SU-DHL-6 (cell line): ENCODE measurements around the gene ARL13B.

Source experiments
- H2AFZ ChIP-seq: fragments of 200-600 bp; sonication (generic); 2 replicates; pipeline ENCODE4 v1.6.1; 2014; ENCODE audit warnings: low read depth, mild to moderate bottlenecking, moderate library complexity, mixed read lengths, antibody characterized with exemption, low read length; ENCODE audit not compliant: severe bottlenecking
- H3F3A ChIP-seq: fragments of 200-600 bp; shearing (Covaris generic); 2 replicates; pipeline ENCODE4 v1.6.0; 2016; ENCODE audit warnings: antibody characterized with exemption, mild to moderate bottlenecking; ENCODE audit not compliant: insufficient read depth
- H3K27ac ChIP-seq: fragments of 200-600 bp; sonication (generic); 2 replicates; pipeline ENCODE4 v1.5.1; 2016; ENCODE audit warnings: low read depth, mild to moderate bottlenecking, low read length, moderate library complexity, mixed read lengths
- H3K27me3 ChIP-seq: fragments of 200-600 bp; sonication (generic), shearing (Covaris generic); 2 replicates; pipeline ENCODE4 v1.6.0; 2014; ENCODE audit warnings: mild to moderate bottlenecking, low read length
- H3K36me3 ChIP-seq: fragments of 200-600 bp; sonication (generic); 2 replicates; pipeline ENCODE4 v1.6.1; 2014; ENCODE audit warnings: mild to moderate bottlenecking, low read length, mixed read lengths
- H3K4me2 ChIP-seq: fragments of 300-600, 200-600 bp; shearing (Covaris generic), sonication (generic); 2 replicates; pipeline ENCODE4 v1.6.0; 2014; ENCODE audit warnings: low read length, low read depth, mild to moderate bottlenecking; ENCODE audit not compliant: poor library complexity, severe bottlenecking
- H3K4me3 ChIP-seq: fragments of 200-600 bp; sonication (generic); 2 replicates; pipeline ENCODE4 v1.5.1; 2014; ENCODE audit warnings: antibody characterized with exemption, low read length, mild to moderate bottlenecking, mixed read lengths; ENCODE audit not compliant: insufficient read depth, poor library complexity, severe bottlenecking
- H3K79me2 ChIP-seq: fragments of 200-600 bp; sonication (generic); 2 replicates; pipeline ENCODE4 v1.6.1; 2014; ENCODE audit warnings: mild to moderate bottlenecking, low read length, moderate library complexity; ENCODE audit not compliant: insufficient read depth
- H3K9ac ChIP-seq: fragments of 200-600 bp; sonication (generic); 2 replicates; pipeline ENCODE4 v1.7.0; 2014; ENCODE audit warnings: mild to moderate bottlenecking, low read length
- H3K9me2 ChIP-seq: fragments of 200-600 bp; sonication (generic); replicated peaks from 2 replicates; pipeline ENCODE4 v1.6.1; 2014; ENCODE audit warnings: low read length; ENCODE audit not compliant: insufficient read depth
- H3K9me3 ChIP-seq: fragments of 200-600 bp; sonication (generic); 2 replicates; pipeline ENCODE4 v1.6.1; 2014; ENCODE audit warnings: low read length, mixed read lengths; ENCODE audit not compliant: insufficient read depth
- H4K20me1 ChIP-seq: fragments of 200-600 bp; sonication (generic); 2 replicates; pipeline ENCODE4 v1.6.1; 2014; ENCODE audit warnings: low read depth, mild to moderate bottlenecking, antibody characterized with exemption, low read length, moderate library complexity, mixed read lengths
- CTCF ChIP-seq: fragments of 200-600 bp; sonication (generic); IDR thresholded peaks from one replicate; pipeline ENCODE4 v1.5.1; 2017; ENCODE audit warnings: antibody characterized with exemption, mild to moderate bottlenecking, low read length, moderate library complexity; ENCODE audit not compliant: insufficient read depth, poor library complexity, severe bottlenecking
- EZH2phosphoT487 ChIP-seq: fragments of 200-600 bp; sonication (generic), shearing (Covaris generic); conservative IDR thresholded peaks from 2 replicates; pipeline ENCODE4 v1.6.1; 2018; ENCODE audit warnings: mild to moderate bottlenecking, antibody characterized with exemption, low read length, moderate library complexity, mixed read lengths

The ARL13B gene

GRCh38 chr3:94011233-94011711 is 31.3 kb downstream of the ARL13B start:
- H3K27ac ChIP-seq = no peak overlapping the region
- no peak overlapping the region for H2AFZ ChIP-seq
- no peaks in the 10 kb centered on the region for H3F3A ChIP-seq

GRCh38 chr3:94012185-94012584 is 32.2 kb downstream of the ARL13B start:
- H3K27me3 ChIP-seq = no peaks in the 10 kb centered on the region
- H3F3A ChIP-seq = no peaks in the 10 kb centered on the region
- H3K79me2 ChIP-seq = no peaks in the 10 kb centered on the region
- no peak overlapping the region for H2AFZ ChIP-seq
- H4K20me1 ChIP-seq = no peaks in the 10 kb centered on the region
- H3K9me2 ChIP-seq = no peaks in the 10 kb centered on the region
- H3K4me2 ChIP-seq = no peak overlapping the region
- no peaks in the 10 kb centered on the region for H3K36me3 ChIP-seq
- TF ChIP-seq EZH2phosphoT487 = no peak
- TF ChIP-seq CTCF = no peak
- no peak overlapping the region for H3K4me3 ChIP-seq
- H3K27ac ChIP-seq = no peak overlapping the region
- no peaks in the 10 kb centered on the region for H3K9me3 ChIP-seq
- H3K9ac ChIP-seq = no peak overlapping the region

More at GRCh38 chr3:94011233-94011711, 31.3 kb downstream of the ARL13B start:
- Histone ChIP-seq H3K9me2 (no peaks in the 10 kb centered on the region), H3K36me3 (no peaks in the 10 kb centered on the region), H3K4me3 (no peak overlapping the region), H3K9me3 (no peaks in the 10 kb centered on the region), H3K4me2 (no peak overlapping the region), H3K27me3 (no peaks in the 10 kb centered on the region), H3K79me2 (no peaks in the 10 kb centered on the region), H4K20me1 (no peaks in the 10 kb centered on the region), H3K9ac (no peak overlapping the region)
- TF ChIP-seq CTCF (no peak), EZH2phosphoT487 (no peak)

DNA sequence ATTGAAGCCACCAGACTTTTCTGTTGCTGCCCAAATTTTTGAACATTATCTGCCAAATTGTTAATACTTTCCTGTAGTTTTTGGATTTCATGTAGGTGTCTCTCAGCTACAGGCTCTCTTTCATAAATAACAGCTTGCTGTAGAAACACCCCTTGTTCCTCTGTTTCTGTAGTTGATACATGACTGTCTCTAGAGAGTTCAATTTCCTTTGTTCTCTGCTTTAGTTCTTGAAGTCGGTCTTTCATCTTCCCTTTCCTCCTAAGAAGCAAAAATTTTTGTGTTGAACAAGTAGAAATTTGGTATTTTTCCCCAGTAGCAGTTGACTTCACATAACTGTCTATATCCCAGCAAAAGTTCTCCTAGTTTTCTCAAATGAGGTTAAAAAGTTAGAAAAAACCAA is 35.1 kb downstream of the ARL13B start:
- Histone ChIP-seq H3K79me2 (no peaks in the 10 kb centered on the region), H3K9me3 (no peaks in the 10 kb centered on the region), H3K9me2 (no peaks in the 10 kb centered on the region), H3K27me3 (no peaks in the 10 kb centered on the region), H3K4me3 (no peak overlapping the region), H3K9ac (no peak overlapping the region), H3F3A (no peaks in the 10 kb centered on the region), H3K36me3 (no peaks in the 10 kb centered on the region), H4K20me1 (no peaks in the 10 kb centered on the region), H2AFZ (no peak overlapping the region), H3K4me2 (no peak overlapping the region), H3K27ac (no peak overlapping the region)
- no peak for TF ChIP-seq CTCF
- no peak for TF ChIP-seq EZH2phosphoT487

GRCh38 chr3:94019659-94020058 is 39.7 kb downstream of the ARL13B start:
- H3K9ac ChIP-seq = no peak overlapping the region
- H3K4me2 ChIP-seq = no peak overlapping the region

More at GRCh38 chr3:94019659-94020058, 39.7 kb downstream of the ARL13B start:
- H3K9me2 ChIP-seq = no peaks in the 10 kb centered on the region
- no peaks in the 10 kb centered on the region for H3K79me2 ChIP-seq
- no peaks in the 10 kb centered on the region for H4K20me1 ChIP-seq
- no peaks in the 10 kb centered on the region for H3K27me3 ChIP-seq
- H3K36me3 ChIP-seq = no peaks in the 10 kb centered on the region
- no peaks in the 10 kb centered on the region for H3F3A ChIP-seq
- no peak overlapping the region for H2AFZ ChIP-seq
- H3K4me3 ChIP-seq = no peak overlapping the region
- TF ChIP-seq EZH2phosphoT487 (no peak), CTCF (no peak)
- H3K27ac ChIP-seq = no peak overlapping the region
- no peaks in the 10 kb centered on the region for H3K9me3 ChIP-seq
